HG02642 (cell line): Measurements from ENCODE around the gene MYH6.

Experiments
- ATAC-seq: cut with Tn5 transposase; IDR thresholded peaks from one replicate; pipeline ENCODE4 v1.9.1; 2021; ENCODE audit warnings: mild to moderate bottlenecking; ENCODE audit not compliant: unreplicated experiment, poor library complexity

The MYH6 gene

DNA sequence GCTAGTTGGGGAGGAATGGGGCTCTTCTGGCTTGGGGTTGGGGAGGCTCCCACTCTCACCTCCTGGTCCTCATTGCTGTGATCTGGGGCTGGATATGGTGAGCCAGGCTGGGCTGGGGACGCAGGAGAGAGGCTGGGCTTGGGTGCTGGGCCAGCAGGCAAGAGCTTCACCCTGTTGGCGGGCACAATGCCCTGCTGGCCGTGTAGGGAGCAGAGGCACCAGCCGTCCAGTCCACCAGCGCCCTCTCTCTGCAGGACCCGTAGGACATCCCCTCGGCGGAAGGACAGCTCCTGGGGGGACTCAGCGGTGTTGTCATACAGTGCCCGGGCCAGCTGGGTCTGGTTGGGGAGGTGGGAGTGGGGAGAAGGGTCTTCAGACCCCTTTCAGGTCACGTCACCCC, 47.6 kb downstream of the MYH6 start:
- ATAC-seq, result no peak

GRCh38 chr14:23359722-23360447, 48.2 kb downstream of the MYH6 start:
- no peak for ATAC-seq

DNA sequence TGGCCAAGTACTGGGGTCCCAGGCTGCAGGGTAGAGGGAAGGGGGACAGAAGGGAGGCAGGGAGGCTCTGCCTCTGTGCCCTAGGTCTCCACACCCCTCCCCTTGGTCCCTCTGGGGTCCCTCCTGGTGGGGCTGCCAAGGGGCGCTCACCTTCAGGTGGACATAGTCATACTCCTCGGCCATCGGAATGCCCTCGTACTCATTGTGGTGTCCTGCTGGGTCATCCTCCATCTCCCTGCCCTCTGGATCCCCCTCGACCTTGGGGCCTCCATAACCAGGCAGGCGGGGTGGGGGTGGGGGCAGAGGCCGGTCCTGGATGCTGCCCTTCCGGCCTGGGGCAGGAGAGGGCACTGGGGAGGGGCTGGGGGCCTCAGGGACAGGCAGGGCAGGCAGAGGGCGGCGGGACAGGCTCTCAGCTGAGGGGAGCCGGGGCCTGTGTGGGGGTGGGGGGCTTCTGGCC, 48.9 kb downstream of the MYH6 start:
- no peak for ATAC-seq

- no peak for ATAC-seq
These were observed 49.4 kb downstream of the MYH6 start for GRCh38 chr14:23358553-23359166.

DNA sequence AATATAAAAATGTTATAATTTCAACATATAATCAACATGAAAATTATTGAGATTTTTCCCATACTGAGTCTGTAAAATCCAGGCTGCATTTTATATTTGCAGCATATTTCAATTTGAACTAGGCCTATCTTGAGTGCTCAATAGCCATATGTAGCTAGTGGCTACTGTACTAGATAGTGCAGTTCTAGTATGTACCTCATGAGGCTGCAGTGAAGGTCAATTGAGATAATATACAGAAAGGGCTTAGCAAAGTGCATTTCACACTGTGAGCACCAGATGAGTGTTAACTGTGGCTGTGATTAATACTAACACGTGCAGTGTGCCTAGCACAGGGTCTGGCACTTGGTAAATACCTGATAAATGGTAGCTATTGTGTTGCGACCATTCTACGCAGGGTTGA, 50.0 kb downstream of the MYH6 start:
- no peak for ATAC-seq

- ATAC-seq, result no peak
These were observed 50.8 kb downstream of the MYH6 start for GRCh38 chr14:23357261-23357660.

DNA sequence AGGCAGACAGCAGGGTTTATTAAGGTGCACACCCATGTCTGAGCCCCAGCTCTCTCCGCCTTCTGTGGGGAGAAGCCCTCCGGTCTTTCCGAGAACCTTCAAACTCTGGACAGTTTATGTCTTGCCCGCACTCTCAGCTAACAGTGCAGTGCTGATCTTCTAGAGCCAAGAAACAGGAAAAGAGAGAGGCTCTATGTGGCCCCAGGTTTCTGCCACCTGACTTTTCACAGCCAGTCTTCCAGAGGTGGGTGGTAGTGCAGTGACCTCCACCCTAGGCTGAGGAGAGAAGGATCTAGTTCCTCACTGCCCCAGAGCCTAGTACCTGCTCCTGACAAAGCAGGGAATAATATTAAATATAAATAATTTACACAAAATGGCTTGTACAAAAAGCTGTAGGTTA, 51.4 kb downstream of the MYH6 start:
- no peak for ATAC-seq

GRCh38 chr14:23355871-23356435, 52.1 kb downstream of the MYH6 start:
- no peak for ATAC-seq

GRCh38 chr14:23354990-23355389, 53.1 kb downstream of the MYH6 start:
- ATAC-seq, result no peak

DNA sequence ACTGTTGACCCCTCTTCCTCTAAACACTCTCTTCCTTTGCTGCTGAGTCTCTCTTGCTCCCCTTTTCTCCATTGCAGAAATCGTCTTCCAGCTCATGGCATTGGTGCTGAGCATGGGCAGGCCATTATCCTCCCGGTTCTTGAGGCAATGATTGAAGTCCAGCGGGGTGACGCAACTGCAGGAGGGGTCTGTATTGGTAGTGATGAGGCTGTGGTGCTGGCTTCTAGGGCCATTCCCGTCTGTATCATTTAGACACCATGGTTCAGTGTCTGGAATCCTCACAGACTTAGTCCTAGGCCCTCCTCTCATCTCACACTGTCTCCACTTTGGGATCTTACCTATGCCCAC, 54.7 kb downstream of the MYH6 start:
- ATAC-seq, result no peak

DNA sequence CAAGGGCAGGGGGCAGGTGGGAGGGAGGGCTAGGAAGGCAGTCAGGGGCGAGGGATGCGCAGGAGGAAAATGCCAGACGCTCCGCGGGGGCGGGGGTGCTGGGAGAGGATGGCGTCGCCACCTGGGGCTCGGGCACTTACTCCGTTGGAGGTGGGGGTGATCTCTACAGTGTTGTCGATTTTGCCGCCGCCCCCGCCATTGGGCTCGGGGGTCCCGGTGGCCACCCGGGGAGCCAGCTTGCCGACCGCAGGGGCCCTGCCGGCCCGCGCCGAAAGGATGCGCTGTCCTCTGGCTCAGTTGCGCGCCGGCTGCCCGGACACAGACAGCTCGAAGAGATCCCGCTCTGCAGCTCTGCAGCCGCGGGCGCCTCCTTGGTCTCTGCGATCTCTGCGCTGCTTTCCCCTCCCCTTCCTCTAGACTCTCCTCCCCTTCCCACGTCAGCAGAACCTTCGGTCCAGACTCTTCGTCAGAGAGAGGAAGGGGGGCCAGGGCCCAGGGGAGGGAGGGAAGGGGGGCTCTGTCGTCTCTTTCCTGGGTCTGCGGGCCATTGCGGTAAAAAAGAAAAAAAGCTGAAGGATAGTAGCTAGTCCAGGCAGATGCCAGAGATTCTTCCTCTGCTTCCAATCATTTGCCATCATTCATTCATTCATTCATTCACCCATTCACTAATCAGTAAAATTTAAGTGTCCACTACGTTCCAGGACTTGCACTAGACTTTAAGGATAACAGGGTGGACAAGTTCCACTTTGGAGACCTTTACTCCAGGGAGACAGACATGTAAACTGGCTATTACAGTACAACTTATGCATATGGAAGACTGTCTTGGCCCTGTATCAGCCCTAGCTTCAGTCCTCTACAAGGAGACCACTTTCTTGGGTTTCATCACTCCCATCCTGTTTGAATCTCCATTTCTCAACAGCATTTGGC, 55.3 kb downstream of the MYH6 start, which contains the start of gene SLC22A17:
TSS of gene SLC22A17 (minus strand) at position 382 of the 927 bp plus-strand sequence.
- ATAC-seq, result no peak

DNA sequence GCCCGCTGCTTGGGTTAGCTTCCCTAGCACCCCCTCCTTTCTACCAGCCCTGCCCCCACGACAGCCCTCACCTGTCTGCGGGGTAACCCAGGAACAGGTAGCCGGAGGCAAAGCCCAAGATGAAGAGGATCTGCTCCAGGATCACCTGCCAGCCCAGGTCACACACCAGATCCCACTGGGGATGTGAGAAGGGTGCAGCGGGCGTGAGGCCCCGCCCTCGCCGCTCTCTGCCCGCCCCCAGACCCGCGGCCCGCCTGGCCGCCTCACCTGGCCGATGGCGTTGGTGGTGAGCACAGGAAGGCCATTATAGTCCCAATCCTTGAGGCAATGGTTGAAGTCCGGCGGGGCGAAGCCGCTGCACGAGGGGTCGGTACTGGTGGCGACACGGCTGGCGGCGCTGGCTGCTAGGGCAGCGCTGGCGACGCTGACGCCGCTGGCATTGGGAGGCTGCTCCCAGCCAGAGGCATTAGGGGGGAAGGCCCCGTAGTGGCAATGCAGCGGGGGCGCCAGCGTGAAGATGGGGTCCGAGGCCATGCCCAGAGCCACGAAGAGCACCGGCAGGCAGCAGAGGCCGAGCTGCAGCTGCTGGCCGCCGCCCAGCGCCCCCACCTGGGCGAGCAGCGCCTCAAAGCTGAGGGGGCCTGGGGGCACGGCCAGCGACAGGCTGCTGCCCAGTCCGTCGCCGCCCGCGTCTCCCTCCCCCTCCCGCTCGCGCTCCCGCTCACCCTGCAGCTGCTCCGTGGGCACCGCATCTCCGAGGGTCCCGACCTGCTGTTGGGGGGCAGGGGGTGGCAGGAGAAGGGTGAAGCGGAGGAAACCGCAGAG, 56.2 kb downstream of the MYH6 start:
- no peak for ATAC-seq

GRCh38 chr14:23349156-23349845, 58.8 kb downstream of the MYH6 start:
- no peak for ATAC-seq

GRCh38 chr14:23348297-23348655, 59.8 kb downstream of the MYH6 start:
- ATAC-seq, result no peak

GRCh38 chr14:23347406-23348296, 60.4 kb downstream of the MYH6 start:
- no peak for ATAC-seq

DNA sequence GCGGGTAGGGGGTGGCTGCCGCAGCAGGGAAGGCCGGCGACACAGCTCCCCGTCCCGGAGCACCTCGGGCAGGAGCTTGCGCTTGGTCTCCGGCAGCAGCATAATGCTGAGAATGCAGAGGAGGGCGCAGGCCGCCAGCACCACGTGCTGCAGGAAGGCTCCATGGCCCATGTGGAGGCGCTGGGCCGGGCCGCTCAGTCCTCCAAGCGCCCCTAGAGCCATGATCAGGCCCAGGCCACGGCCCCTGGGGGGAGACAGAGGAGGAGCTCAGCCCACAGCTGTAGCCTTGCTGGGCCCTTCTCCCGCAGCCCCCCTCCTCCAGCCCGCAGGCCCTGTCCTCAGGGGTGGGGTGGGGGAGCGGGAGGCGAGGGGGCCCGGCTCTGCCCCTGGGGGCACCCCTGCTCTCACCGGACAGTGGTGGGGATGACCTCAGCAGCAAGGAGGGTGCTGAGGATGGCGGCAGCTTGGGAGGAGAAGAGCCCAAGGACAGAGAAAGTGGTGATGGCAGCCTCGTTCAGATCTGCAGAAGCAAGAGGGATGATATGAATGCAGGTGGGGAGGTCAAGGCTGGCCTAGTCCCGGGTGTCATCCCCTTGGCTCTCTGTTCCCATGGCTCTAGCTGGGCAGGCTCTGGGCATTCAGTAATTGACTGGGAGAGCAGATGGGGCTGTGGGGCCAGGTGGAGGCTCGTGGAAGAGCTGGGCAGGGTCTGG, 61.2 kb downstream of the MYH6 start:
- no peak for ATAC-seq

DNA sequence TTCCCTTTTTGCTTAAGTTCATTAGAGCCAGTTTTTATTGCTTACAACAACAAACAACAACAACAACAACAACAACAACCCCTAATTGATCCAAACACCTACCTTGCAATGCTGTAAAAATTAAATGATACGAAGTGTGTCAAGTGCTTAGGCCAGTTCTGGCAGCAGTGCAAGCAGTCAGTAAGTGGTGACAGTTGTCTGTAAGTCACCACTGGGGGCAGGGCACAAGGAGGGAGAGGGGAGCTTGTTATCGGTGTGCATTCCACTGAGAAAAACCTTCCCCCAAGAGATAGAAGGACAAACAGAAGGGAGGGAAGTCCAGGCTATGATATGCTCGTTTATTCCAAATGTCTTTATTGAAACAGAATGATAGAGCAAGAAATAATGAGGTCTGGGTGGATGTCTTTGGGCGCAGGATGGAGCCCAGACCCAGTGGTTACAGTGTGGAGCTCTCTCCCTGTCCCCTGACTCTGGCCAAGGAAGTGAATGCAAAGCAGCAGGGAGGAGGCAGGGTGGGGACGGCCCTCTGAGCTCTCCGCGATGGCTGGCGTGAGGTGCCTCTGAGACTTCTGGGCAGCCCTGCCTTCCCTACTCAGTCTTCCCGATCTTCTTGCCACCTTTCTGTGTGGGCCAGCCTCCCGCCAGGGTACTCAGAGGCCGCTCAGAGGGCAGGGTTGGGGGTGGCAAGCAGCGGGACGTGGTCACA, 61.9 kb downstream of the MYH6 start:
- no peak for ATAC-seq
